HCT116 (cell line): ENCODE results near the gene NEK1. TPM values are rescaled to one million over a fixed set of nuclear protein-coding genes. Genes with fewer than 3 reads are reported as not detected.

Experiments used
- ATAC-seq: fragments of 200-7000 bp; cut with Tn5 transposase; 2 replicates; pipeline ENCODE4 v1.9.1; 2020; ENCODE audit warnings: mild to moderate bottlenecking, moderate library complexity
- BruUV-seq: library from RNA; stranded (reverse); fragments of 400-500 nt; replicated peaks from 2 replicates; lab custom pipeline; 2021; lab: Mats Ljungman, UMichigan
- CTCF ChIA-PET: fragments of 300-600 bp; sonication (Branson Sonifier 250); formaldehyde crosslinking; loops from one replicate; lab custom pipeline; 2021; ENCODE audit warnings: antibody characterized with exemption; lab: Charles Lee
- POLR2A ChIA-PET: fragments of 300-600, 350-600 bp; sonication (Branson Sonifier 250); formaldehyde crosslinking; loops from one replicate; lab custom pipeline; 2021; ENCODE audit warnings: antibody characterized with exemption; lab: Charles Lee
- RAD21 ChIA-PET, 2 experiments: fragments of 300-600 bp; sonication (Branson Sonifier 250); formaldehyde crosslinking; loops; one replicate each; lab custom pipeline; 2023; ENCODE audit warnings: low total read pairs in 2 of 2; ENCODE audit not compliant: uncharacterized antibody in 2 of 2, unreplicated experiment in 2 of 2, low non-redundant PET in 1 of 2; lab: Charles Lee
- DNase-seq: peaks from one replicate; pipeline ENCODE4 v3.0.0-alpha.2; 2010; ENCODE audit warnings: low read depth, low spot score
- H2AFZ ChIP-seq: fragments of 200-600 bp; shearing (Covaris generic), sonication (generic); 2 replicates; pipeline ENCODE4 v1.6.1; 2017; ENCODE audit warnings: low read depth, mixed run types, mixed read lengths, antibody characterized with exemption, low read length; ENCODE audit not compliant: poor library complexity, severe bottlenecking
- H3K27ac ChIP-seq: 2 replicates; pipeline ENCODE4 v1.5.1; 2012; ENCODE audit warnings: low read depth, low read length
- H3K27me3 ChIP-seq: fragments of 200-600 bp; sonication (generic); 2 replicates; pipeline ENCODE4 v1.6.1; 2016; ENCODE audit warnings: mixed run types, low read length, mixed read lengths; ENCODE audit not compliant: insufficient read depth
- H3K36me3 ChIP-seq, 2 experiments: fragments of 200-500 bp in 1 of 2; fragments of 200-600 bp in 1 of 2; sonication (Bioruptor generic) in 1 of 2; sonication (generic) in 1 of 2; 2 replicates each; pipeline versions ENCODE4 v1.5.1 to v1.6.1; 2014 to 2016; ENCODE audit warnings: low read length in 2 of 2, inconsistent platforms in 1 of 2, mixed read lengths in 1 of 2, mixed run types in 1 of 2; ENCODE audit not compliant: insufficient read depth in 2 of 2, control insufficient read depth in 1 of 2
- H3K4me1 ChIP-seq, 2 experiments: fragments of 200-600 bp in 1 of 2; sonication (generic) in 1 of 2; 2 replicates each; pipeline versions ENCODE4 v1.5.1 to v1.6.1; 2012 to 2017; ENCODE audit warnings: low read length in 2 of 2, inconsistent platforms in 1 of 2, mild to moderate bottlenecking in 1 of 2, mixed read lengths in 1 of 2, mixed run types in 1 of 2, moderate library complexity in 1 of 2; ENCODE audit not compliant: insufficient read depth in 2 of 2, control insufficient read depth in 1 of 2
- H3K4me2 ChIP-seq: fragments of 200-600 bp; sonication (generic); 2 replicates; pipeline ENCODE4 v1.6.1; 2017; ENCODE audit warnings: mixed run types, low read length, mixed read lengths
- H3K4me3 ChIP-seq, 2 experiments: fragments of 200-600 bp in 1 of 2; sonication (generic) in 1 of 2; replicated peaks in 1 of 2; 2 replicates each; pipeline ENCODE4 v1.5.1; 2011 to 2016; ENCODE audit warnings: low read length in 2 of 2, control low read depth in 1 of 2, low read depth in 1 of 2, mild to moderate bottlenecking in 1 of 2, mixed read lengths in 1 of 2, mixed run types in 1 of 2
- H3K79me2 ChIP-seq: fragments of 200-600 bp; sonication (generic); 2 replicates; pipeline ENCODE4 v1.6.1; 2017; ENCODE audit warnings: mild to moderate bottlenecking, mixed run types, low read length, moderate library complexity, mixed read lengths; ENCODE audit not compliant: insufficient read depth
- H3K9ac ChIP-seq: fragments of 200-600 bp; sonication (generic); 2 replicates; pipeline ENCODE4 v1.6.1; 2016; ENCODE audit warnings: low read length, mixed read lengths
- H3K9me2 ChIP-seq: fragments of 200-600 bp; sonication (generic), shearing (Covaris generic); 2 replicates; pipeline ENCODE4 v1.6.1; 2017; ENCODE audit warnings: mixed run types, mild to moderate bottlenecking, moderate library complexity; ENCODE audit not compliant: insufficient read depth
- H3K9me3 ChIP-seq, 2 experiments: fragments of 200-500 bp in 1 of 2; fragments of 200-600 bp in 1 of 2; sonication (Bioruptor generic) in 1 of 2; sonication (generic) in 1 of 2; 2 replicates each; pipeline ENCODE4 v1.6.1; 2014 to 2017; ENCODE audit warnings: low read length in 2 of 2, mixed read lengths in 2 of 2, inconsistent platforms in 1 of 2, low read depth in 1 of 2, mild to moderate bottlenecking in 1 of 2, mixed run types in 1 of 2, moderate library complexity in 1 of 2; ENCODE audit not compliant: control insufficient read depth in 1 of 2, insufficient read depth in 1 of 2
- H4K20me1 ChIP-seq: fragments of 200-600 bp; sonication (generic), shearing (Covaris generic); 2 replicates; pipeline ENCODE4 v1.6.1; 2017; ENCODE audit warnings: mixed run types, mild to moderate bottlenecking, moderate library complexity; ENCODE audit not compliant: insufficient read depth
- CBX3 ChIP-seq: IDR thresholded peaks from 2 replicates; pipeline ENCODE4 v1.6.1; 2012; ENCODE audit warnings: low read depth
- EZH2 ChIP-seq: fragments of 200-600 bp; sonication (generic); IDR thresholded peaks from 2 replicates; pipeline ENCODE4 v1.6.1; 2017; ENCODE audit warnings: antibody characterized with exemption, mixed run types
- FOSL1 ChIP-seq: IDR thresholded peaks from 2 replicates; pipeline ENCODE4 v1.6.1; 2012; ENCODE audit warnings: low read depth
- POLR2A ChIP-seq: IDR thresholded peaks from 2 replicates; pipeline ENCODE4 v1.7.0; 2011; ENCODE audit warnings: borderline replicate concordance; ENCODE audit not compliant: insufficient read depth, insufficient read length; ENCODE audit errors: extremely low read depth
- POLR2AphosphoS5 ChIP-seq: IDR thresholded peaks from 2 replicates; pipeline ENCODE4 v1.6.1; 2011; ENCODE audit warnings: mild to moderate bottlenecking, low read depth, low read length, moderate library complexity
- SRF ChIP-seq: IDR thresholded peaks from 2 replicates; pipeline ENCODE4 v1.6.1; 2012; ENCODE audit warnings: low read depth
- TCF7L2 ChIP-seq: IDR thresholded peaks from 2 replicates; pipeline ENCODE4 v1.7.0; 2011; ENCODE audit warnings: borderline replicate concordance, inconsistent platforms; ENCODE audit not compliant: insufficient read depth, insufficient read length; ENCODE audit errors: extremely low read depth
- YY1 ChIP-seq: IDR thresholded peaks from 2 replicates; pipeline ENCODE4 v1.6.1; 2011; ENCODE audit warnings: low read length, low read depth, moderate library complexity, mild to moderate bottlenecking; ENCODE audit not compliant: insufficient replicate concordance; ENCODE audit errors: extremely low read depth
- ZNF274 ChIP-seq: fragments of 200-500 bp; sonication (Bioruptor generic); IDR thresholded peaks from 2 replicates; pipeline ENCODE4 v1.6.1; 2014; ENCODE audit warnings: mild to moderate bottlenecking, low read depth, low read length, inconsistent platforms
- intact Hi-C: fragments of 100-400 bp; cut with micrococcal nuclease; formaldehyde crosslinking; loops from 2 replicates; pipeline ENCODE4 v1.10.0; 2022
- total RNA-seq: library from RNA; stranded (reverse); gene quantifications from one replicate; pipeline ENCODE4 v1.2.1, GENCODE V29; 2021; ENCODE audit not compliant: unreplicated experiment
- TF ChIP-seq, protein P1 (sequence below): IDR thresholded peaks from 2 replicates; pipeline ENCODE4 v1.6.1; 2012
- TF ChIP-seq, protein P2 (sequence below): IDR thresholded peaks from 2 replicates; pipeline ENCODE4 v1.6.1; 2011; ENCODE audit warnings: mild to moderate bottlenecking, low read length, moderate library complexity; ENCODE audit not compliant: insufficient replicate concordance; ENCODE audit errors: extremely low read depth
- TF ChIP-seq, protein P3 (sequence below): IDR thresholded peaks from 2 replicates; pipeline ENCODE4 v1.6.1; 2012
- TF ChIP-seq, protein P4 (sequence below), 3 experiments: fragments of 200-600 bp in 1 of 3; sonication (generic) in 1 of 3; IDR thresholded peaks in 2 of 3; conservative IDR thresholded peaks in 1 of 3; 2 replicates each; pipeline ENCODE4 v1.5.1; 2012 to 2017; ENCODE audit warnings: low read depth in 2 of 3, low read length in 2 of 3, antibody characterized with exemption in 1 of 3, borderline replicate concordance in 1 of 3, control low read depth in 1 of 3, mild to moderate bottlenecking in 1 of 3, mixed read lengths in 1 of 3, mixed run types in 1 of 3, moderate library complexity in 1 of 3; ENCODE audit not compliant: insufficient read depth in 1 of 3
- TF ChIP-seq, protein P5 (sequence below): IDR thresholded peaks from 2 replicates; pipeline ENCODE4 v1.6.1; 2012; ENCODE audit warnings: low read depth

NEK1 gene
- total RNA-seq, 1 experiment from 2014 or later: 13.3 TPM

DNA sequence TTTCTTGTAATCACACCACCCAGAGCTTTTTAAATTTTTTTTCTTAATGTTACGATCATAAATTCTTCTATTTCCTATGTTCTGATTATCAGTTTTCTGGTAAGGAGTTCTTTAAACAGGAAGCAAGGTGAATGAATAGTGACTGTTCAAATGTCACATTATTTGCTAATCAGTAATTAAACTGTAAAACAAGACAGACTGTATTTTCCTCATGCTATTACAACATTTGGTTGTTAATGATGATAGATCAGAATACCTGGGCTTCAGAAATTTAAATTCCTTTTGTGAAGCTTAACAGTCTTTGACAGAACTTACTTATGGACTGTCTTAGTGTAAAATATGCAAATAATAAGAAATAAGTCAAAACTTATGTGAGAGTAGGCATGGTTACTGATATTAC, 49.4 kb upstream of the NEK1 start:
- BruUV-seq: no TSS peak
- Histone ChIP-seq H3K79me2 (peaks cover 88% of the 10 kb centered on the region), H3K27ac (no peak overlapping the region), H3K9ac (no peak overlapping the region), H4K20me1 (no peaks in the 10 kb centered on the region), H3K9me3 (no peaks in the 10 kb centered on the region), H3K36me3 (no peaks in the 10 kb centered on the region), H3K9me2 (no peaks in the 10 kb centered on the region), H3K4me3 (no peak overlapping the region), H3K4me1 (peaks cover 32 to 44% of the 10 kb centered on the region in 2 experiments), H3K27me3 (no peaks in the 10 kb centered on the region), H3K4me2 (no peak overlapping the region), H2AFZ (no peak overlapping the region)
- ChIA-PET RAD21 (no interaction called here), POLR2A (interaction anchor here (3.6 kb wide), 1 partner anchor 12 kb away, joined by 17 read pairs; no protein-coding TSS in a partner anchor), CTCF (no interaction called here)
- intact Hi-C loops: loop anchor here (2.0 kb wide), 1 partner anchor 49 kb away; the partner anchor contains the start of gene NEK1
- no peak for TF ChIP-seq YY1
- TF ChIP-seq, protein P1, sequence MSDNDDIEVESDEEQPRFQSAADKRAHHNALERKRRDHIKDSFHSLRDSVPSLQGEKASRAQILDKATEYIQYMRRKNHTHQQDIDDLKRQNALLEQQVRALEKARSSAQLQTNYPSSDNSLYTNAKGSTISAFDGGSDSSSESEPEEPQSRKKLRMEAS: no peak
- no peak for TF ChIP-seq EZH2
- TF ChIP-seq FOSL1: no peak
- TF ChIP-seq SRF: no peak
- TF ChIP-seq, protein P2, sequence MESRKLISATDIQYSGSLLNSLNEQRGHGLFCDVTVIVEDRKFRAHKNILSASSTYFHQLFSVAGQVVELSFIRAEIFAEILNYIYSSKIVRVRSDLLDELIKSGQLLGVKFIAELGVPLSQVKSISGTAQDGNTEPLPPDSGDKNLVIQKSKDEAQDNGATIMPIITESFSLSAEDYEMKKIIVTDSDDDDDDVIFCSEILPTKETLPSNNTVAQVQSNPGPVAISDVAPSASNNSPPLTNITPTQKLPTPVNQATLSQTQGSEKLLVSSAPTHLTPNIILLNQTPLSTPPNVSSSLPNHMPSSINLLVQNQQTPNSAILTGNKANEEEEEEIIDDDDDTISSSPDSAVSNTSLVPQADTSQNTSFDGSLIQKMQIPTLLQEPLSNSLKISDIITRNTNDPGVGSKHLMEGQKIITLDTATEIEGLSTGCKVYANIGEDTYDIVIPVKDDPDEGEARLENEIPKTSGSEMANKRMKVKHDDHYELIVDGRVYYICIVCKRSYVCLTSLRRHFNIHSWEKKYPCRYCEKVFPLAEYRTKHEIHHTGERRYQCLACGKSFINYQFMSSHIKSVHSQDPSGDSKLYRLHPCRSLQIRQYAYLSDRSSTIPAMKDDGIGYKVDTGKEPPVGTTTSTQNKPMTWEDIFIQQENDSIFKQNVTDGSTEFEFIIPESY: no peak
- TF ChIP-seq, protein P3, sequence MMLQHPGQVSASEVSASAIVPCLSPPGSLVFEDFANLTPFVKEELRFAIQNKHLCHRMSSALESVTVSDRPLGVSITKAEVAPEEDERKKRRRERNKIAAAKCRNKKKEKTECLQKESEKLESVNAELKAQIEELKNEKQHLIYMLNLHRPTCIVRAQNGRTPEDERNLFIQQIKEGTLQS: no peak
- TF ChIP-seq TCF7L2: no peak
- no peak for TF ChIP-seq ZNF274
- TF ChIP-seq, protein P4, sequence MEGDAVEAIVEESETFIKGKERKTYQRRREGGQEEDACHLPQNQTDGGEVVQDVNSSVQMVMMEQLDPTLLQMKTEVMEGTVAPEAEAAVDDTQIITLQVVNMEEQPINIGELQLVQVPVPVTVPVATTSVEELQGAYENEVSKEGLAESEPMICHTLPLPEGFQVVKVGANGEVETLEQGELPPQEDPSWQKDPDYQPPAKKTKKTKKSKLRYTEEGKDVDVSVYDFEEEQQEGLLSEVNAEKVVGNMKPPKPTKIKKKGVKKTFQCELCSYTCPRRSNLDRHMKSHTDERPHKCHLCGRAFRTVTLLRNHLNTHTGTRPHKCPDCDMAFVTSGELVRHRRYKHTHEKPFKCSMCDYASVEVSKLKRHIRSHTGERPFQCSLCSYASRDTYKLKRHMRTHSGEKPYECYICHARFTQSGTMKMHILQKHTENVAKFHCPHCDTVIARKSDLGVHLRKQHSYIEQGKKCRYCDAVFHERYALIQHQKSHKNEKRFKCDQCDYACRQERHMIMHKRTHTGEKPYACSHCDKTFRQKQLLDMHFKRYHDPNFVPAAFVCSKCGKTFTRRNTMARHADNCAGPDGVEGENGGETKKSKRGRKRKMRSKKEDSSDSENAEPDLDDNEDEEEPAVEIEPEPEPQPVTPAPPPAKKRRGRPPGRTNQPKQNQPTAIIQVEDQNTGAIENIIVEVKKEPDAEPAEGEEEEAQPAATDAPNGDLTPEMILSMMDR (IDR thresholded peaks at IDR 0.05 in 2 of 3, conservative IDR thresholded peaks at IDR 0.05 in 1 of 3; ENCODE audit: borderline replicate concordance in 1 of 3, insufficient read depth in 1 of 3, low read depth in 2 of 3, low read length in 2 of 3): no peak
- TF ChIP-seq POLR2AphosphoS5: no peak
- TF ChIP-seq CBX3: no peak
- TF ChIP-seq, protein P5, sequence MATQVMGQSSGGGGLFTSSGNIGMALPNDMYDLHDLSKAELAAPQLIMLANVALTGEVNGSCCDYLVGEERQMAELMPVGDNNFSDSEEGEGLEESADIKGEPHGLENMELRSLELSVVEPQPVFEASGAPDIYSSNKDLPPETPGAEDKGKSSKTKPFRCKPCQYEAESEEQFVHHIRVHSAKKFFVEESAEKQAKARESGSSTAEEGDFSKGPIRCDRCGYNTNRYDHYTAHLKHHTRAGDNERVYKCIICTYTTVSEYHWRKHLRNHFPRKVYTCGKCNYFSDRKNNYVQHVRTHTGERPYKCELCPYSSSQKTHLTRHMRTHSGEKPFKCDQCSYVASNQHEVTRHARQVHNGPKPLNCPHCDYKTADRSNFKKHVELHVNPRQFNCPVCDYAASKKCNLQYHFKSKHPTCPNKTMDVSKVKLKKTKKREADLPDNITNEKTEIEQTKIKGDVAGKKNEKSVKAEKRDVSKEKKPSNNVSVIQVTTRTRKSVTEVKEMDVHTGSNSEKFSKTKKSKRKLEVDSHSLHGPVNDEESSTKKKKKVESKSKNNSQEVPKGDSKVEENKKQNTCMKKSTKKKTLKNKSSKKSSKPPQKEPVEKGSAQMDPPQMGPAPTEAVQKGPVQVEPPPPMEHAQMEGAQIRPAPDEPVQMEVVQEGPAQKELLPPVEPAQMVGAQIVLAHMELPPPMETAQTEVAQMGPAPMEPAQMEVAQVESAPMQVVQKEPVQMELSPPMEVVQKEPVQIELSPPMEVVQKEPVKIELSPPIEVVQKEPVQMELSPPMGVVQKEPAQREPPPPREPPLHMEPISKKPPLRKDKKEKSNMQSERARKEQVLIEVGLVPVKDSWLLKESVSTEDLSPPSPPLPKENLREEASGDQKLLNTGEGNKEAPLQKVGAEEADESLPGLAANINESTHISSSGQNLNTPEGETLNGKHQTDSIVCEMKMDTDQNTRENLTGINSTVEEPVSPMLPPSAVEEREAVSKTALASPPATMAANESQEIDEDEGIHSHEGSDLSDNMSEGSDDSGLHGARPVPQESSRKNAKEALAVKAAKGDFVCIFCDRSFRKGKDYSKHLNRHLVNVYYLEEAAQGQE: no peak
- no peak for TF ChIP-seq POLR2A
- no peak for ATAC-seq
- DNase-seq: no peak
